OCI-LY7 (cell line): ENCODE results near the gene ELMO1. TPM values are rescaled to one million over a fixed set of nuclear protein-coding genes. Genes with fewer than 3 reads are reported as not detected.

ENCODE experiments used
- BruUV-seq: library from RNA; stranded (reverse); fragments of 400-500 nt; replicated peaks from 2 replicates; lab custom pipeline; 2021; lab: Mats Ljungman, UMichigan
- CTCF ChIA-PET: fragments of 300-600 bp; sonication (Branson Sonifier 250); formaldehyde crosslinking; loops from one replicate; lab custom pipeline; 2022; ENCODE audit warnings: antibody characterized with exemption; ENCODE audit not compliant: unreplicated experiment; lab: Charles Lee
- POLR2A ChIA-PET: fragments of 300-600 bp; sonication (Branson Sonifier 250); formaldehyde crosslinking; loops from one replicate; lab custom pipeline; 2022; ENCODE audit warnings: antibody characterized with exemption; lab: Charles Lee
- DNase-seq: peaks from one replicate; pipeline ENCODE4 v3.0.0-alpha.2; 2015; ENCODE audit warnings: low spot score
- H2AFZ ChIP-seq: fragments of 200-600 bp; sonication (generic), shearing (Covaris generic); 2 replicates; pipeline ENCODE4 v1.6.1; 2014; ENCODE audit warnings: mild to moderate bottlenecking, antibody characterized with exemption, low read length, moderate library complexity
- H3K27ac ChIP-seq: fragments of 200-600 bp; sonication (generic); 2 replicates; pipeline ENCODE4 v1.5.1; 2014; ENCODE audit warnings: mixed run types, low read depth, mild to moderate bottlenecking, moderate library complexity, low read length, inconsistent platforms; ENCODE audit not compliant: poor library complexity, severe bottlenecking
- H3K36me3 ChIP-seq: fragments of 200-600 bp; sonication (generic); 2 replicates; pipeline ENCODE4 v1.6.1; 2014; ENCODE audit warnings: mild to moderate bottlenecking, antibody characterized with exemption, low read length, moderate library complexity, mixed read lengths; ENCODE audit not compliant: insufficient read depth
- H3K4me1 ChIP-seq: fragments of 200-600 bp; sonication (generic); 2 replicates; pipeline ENCODE4 v1.5.1; 2014; ENCODE audit warnings: mild to moderate bottlenecking, low read length; ENCODE audit not compliant: insufficient read depth, poor library complexity, severe bottlenecking
- H3K4me2 ChIP-seq: fragments of 200-600 bp; sonication (generic); 2 replicates; pipeline ENCODE4 v1.6.1; 2014; ENCODE audit warnings: mild to moderate bottlenecking, low read length
- H3K4me3 ChIP-seq: fragments of 200-600 bp; sonication (generic); 2 replicates; pipeline ENCODE4 v1.5.1; 2014; ENCODE audit warnings: mild to moderate bottlenecking, low read depth, low read length; ENCODE audit not compliant: poor library complexity, severe bottlenecking
- H3K79me2 ChIP-seq: fragments of 200-600 bp; sonication (generic); 2 replicates; pipeline ENCODE4 v1.6.1; 2016; ENCODE audit warnings: low read depth, mild to moderate bottlenecking, low read length, moderate library complexity, mixed read lengths; ENCODE audit not compliant: insufficient read depth
- H3K9me2 ChIP-seq: fragments of 200-600 bp; sonication (generic); 2 replicates; pipeline ENCODE4 v1.6.1; 2016; ENCODE audit warnings: mild to moderate bottlenecking, low read length, mixed read lengths; ENCODE audit not compliant: insufficient read depth
- H3K9me3 ChIP-seq: fragments of 200-600 bp; sonication (generic); 2 replicates; pipeline ENCODE4 v1.6.1; 2014; ENCODE audit warnings: mild to moderate bottlenecking, mixed run types, low read length, mixed read lengths
- H4K20me1 ChIP-seq: fragments of 200-600 bp; sonication (generic); 2 replicates; pipeline ENCODE4 v1.6.1; 2014; ENCODE audit warnings: mild to moderate bottlenecking, antibody characterized with exemption, low read length, moderate library complexity, mixed read lengths; ENCODE audit not compliant: insufficient read depth
- CTCF ChIP-seq: fragments of 200-600 bp; sonication (generic); conservative IDR thresholded peaks from 2 replicates; pipeline ENCODE4 v1.5.1; 2014; ENCODE audit warnings: mild to moderate bottlenecking, antibody characterized with exemption, low read length, moderate library complexity, mixed read lengths
- EZH2phosphoT487 ChIP-seq: fragments of 200-600 bp; sonication (generic); IDR thresholded peaks from 2 replicates; pipeline ENCODE4 v1.6.1; 2018; ENCODE audit warnings: low read depth, borderline replicate concordance, mild to moderate bottlenecking, mixed run types, antibody characterized with exemption, low read length, moderate library complexity, mixed read lengths
- intact Hi-C: fragments of 100-400 bp; cut with micrococcal nuclease; formaldehyde crosslinking; loops from one replicate; pipeline ENCODE4 v1.10.0; 2022; ENCODE audit not compliant: unreplicated experiment
- total RNA-seq, 2 experiments: library from RNA; depleted of rRNA in 1 of 2; stranded (reverse); fragments of >200 nt in 1 of 2; shearing (Covaris generic) in 1 of 2; gene quantifications; 2 replicates each; pipeline ENCODE4 v1.2.3, GENCODE V29; 2014 to 2022

Gene ELMO1
- total RNA-seq, 2 experiments from 2014 or later: 101 to 103 TPM

GRCh38 chr7:37440738-37441385 lies 7.8 kb downstream of the ELMO1 start:
- H3K4me2 ChIP-seq: no peak overlapping the region
- no peaks in the 10 kb centered on the region for H3K79me2 ChIP-seq
- TF ChIP-seq EZH2phosphoT487: no peak
- TF ChIP-seq CTCF: no peak
- POLR2A ChIA-PET: interaction anchor here (0.7 to 1.1 kb wide), 2 partner anchors 26 to 54 kb away, joined by 3 to 5 read pairs; no protein-coding TSS in a partner anchor
- BruUV-seq: no TSS peak
- no peaks in the 10 kb centered on the region for H3K36me3 ChIP-seq
- H3K9me2 ChIP-seq: no peaks in the 10 kb centered on the region; the same call in 1 of the 2 replicates
- H3K4me1 ChIP-seq: no peaks in the 10 kb centered on the region
- no peak overlapping the region for H3K4me3 ChIP-seq
- DNase-seq: no peak
- no peak overlapping the region for H2AFZ ChIP-seq
- H3K27ac ChIP-seq: no peak overlapping the region
- CTCF ChIA-PET: no interaction called here
- intact Hi-C loops: no loop called here
- no peaks in the 10 kb centered on the region for H4K20me1 ChIP-seq
- no peaks in the 10 kb centered on the region for H3K9me3 ChIP-seq

GRCh38 chr7:37439653-37440026 lies 9.0 kb downstream of the ELMO1 start:
- H3K36me3 ChIP-seq: no peaks in the 10 kb centered on the region
- intact Hi-C loops: no loop called here
- H3K4me2 ChIP-seq: no peak overlapping the region
- no peak overlapping the region for H3K27ac ChIP-seq
- DNase-seq: no peak
- H3K4me3 ChIP-seq: no peak overlapping the region
- CTCF ChIA-PET: no interaction called here
- no peaks in the 10 kb centered on the region for H3K4me1 ChIP-seq
- POLR2A ChIA-PET: interaction anchor here (1.0 to 1.2 kb wide), 2 partner anchors 8 to 30 kb away, joined by 3 read pairs; no protein-coding TSS in a partner anchor
- no TSS peak for BruUV-seq
- no peak overlapping the region for H2AFZ ChIP-seq
- H4K20me1 ChIP-seq: no peaks in the 10 kb centered on the region
- H3K9me2 ChIP-seq: no peaks in the 10 kb centered on the region; the same call in 1 of the 2 replicates
- H3K9me3 ChIP-seq: no peaks in the 10 kb centered on the region
- TF ChIP-seq CTCF (no peak), EZH2phosphoT487 (no peak)
- H3K79me2 ChIP-seq: no peaks in the 10 kb centered on the region
